OCI-LY1 (cell line): ENCODE measurements around the gene NISCH.

ENCODE experiments used
- EZH2 ChIP-seq: fragments of 200-600 bp; sonication (generic), shearing (Covaris generic); IDR thresholded peaks from 2 replicates; pipeline ENCODE4 v1.8.0; 2017; ENCODE audit warnings: borderline replicate concordance, mixed run types, mild to moderate bottlenecking, antibody characterized with exemption, low read length, moderate library complexity, mixed read lengths
- TF ChIP-seq, protein P1 (sequence below): fragments of 200-600 bp; sonication (generic), shearing (Covaris generic); IDR thresholded peaks from 2 replicates; pipeline ENCODE4 v1.5.1; 2017; ENCODE audit warnings: mild to moderate bottlenecking, antibody characterized with exemption, low read length, moderate library complexity, mixed read lengths

DNA sequence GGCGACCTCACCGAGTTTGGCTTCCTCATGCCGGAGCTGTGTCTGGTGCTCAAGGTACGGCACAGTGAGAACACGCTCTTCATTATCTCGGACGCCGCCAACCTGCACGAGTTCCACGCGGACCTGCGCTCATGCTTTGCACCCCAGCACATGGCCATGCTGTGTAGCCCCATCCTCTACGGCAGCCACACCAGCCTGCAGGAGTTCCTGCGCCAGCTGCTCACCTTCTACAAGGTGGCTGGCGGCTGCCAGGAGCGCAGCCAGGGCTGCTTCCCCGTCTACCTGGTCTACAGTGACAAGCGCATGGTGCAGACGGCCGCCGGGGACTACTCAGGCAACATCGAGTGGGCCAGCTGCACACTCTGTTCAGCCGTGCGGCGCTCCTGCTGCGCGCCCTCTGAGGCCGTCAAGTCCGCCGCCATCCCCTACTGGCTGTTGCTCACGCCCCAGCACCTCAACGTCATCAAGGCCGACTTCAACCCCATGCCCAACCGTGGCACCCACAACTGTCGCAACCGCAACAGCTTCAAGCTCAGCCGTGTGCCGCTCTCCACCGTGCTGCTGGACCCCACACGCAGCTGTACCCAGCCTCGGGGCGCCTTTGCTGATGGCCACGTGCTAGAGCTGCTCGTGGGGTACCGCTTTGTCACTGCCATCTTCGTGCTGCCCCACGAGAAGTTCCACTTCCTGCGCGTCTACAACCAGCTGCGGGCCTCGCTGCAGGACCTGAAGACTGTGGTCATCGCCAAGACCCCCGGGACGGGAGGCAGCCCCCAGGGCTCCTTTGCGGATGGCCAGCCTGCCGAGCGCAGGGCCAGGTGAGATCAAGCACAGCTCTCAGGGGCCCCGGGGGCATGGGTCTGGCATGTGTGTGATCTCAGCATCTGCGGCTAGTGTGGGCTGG, 32.6 kb downstream of the NISCH start:
- TF ChIP-seq, protein P1, sequence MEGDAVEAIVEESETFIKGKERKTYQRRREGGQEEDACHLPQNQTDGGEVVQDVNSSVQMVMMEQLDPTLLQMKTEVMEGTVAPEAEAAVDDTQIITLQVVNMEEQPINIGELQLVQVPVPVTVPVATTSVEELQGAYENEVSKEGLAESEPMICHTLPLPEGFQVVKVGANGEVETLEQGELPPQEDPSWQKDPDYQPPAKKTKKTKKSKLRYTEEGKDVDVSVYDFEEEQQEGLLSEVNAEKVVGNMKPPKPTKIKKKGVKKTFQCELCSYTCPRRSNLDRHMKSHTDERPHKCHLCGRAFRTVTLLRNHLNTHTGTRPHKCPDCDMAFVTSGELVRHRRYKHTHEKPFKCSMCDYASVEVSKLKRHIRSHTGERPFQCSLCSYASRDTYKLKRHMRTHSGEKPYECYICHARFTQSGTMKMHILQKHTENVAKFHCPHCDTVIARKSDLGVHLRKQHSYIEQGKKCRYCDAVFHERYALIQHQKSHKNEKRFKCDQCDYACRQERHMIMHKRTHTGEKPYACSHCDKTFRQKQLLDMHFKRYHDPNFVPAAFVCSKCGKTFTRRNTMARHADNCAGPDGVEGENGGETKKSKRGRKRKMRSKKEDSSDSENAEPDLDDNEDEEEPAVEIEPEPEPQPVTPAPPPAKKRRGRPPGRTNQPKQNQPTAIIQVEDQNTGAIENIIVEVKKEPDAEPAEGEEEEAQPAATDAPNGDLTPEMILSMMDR, result no peak
- no peak for TF ChIP-seq EZH2
